Measurements from ENCODE around the gene MYOM1.

DNA sequence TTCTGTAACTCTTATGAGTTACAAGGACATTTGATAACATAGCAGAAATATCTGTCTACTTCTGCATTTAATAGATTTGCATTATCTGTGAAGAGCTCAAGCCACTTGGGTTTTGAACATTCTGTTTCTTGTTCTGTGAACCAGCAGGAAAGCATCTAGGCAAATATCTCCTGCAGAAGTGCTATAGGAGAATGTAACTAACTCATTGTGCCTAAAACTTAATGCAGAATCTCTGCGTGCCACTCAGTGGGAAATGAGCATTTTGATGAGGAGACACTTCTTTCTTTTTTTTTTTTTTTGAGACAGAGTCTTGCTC, 63.5 kb downstream of the MYOM1 start:
- no peak for TF ChIP-seq YY1 (IDR thresholded peaks at IDR 0.05; ENCODE audit: insufficient read depth, insufficient read length)
- no peak for TF ChIP-seq SUZ12 (IDR thresholded peaks at IDR 0.05; ENCODE audit: extremely low read depth, insufficient read depth, insufficient read length)
- TF ChIP-seq ZNF274 (IDR thresholded peaks at IDR 0.05; ENCODE audit: low read depth, low read length), result no peak
